KMS-11 (cell line): ENCODE data around the gene KLHL20.
"Not testable (repeated sequence)": the region's sequence is repeated elsewhere in the genome, so short reads cannot be mapped to it uniquely, and the experiment has no call there.

Experiments
- H2AFZ ChIP-seq: fragments of 200-600 bp; sonication (generic); 2 replicates; pipeline ENCODE4 v1.6.1; 2016; ENCODE audit warnings: antibody characterized with exemption, mixed run types, low read depth
- H3K27ac ChIP-seq: fragments of 200-600 bp; sonication (generic); 2 replicates; pipeline ENCODE4 v1.6.1; 2016; ENCODE audit warnings: mild to moderate bottlenecking, mixed run types
- H3K27me3 ChIP-seq: fragments of 200-600 bp; sonication (generic); 2 replicates; pipeline ENCODE4 v1.6.1; 2017; ENCODE audit warnings: mild to moderate bottlenecking, low read depth, mixed run types, moderate library complexity; ENCODE audit not compliant: insufficient read depth
- H3K36me3 ChIP-seq: fragments of 200-600 bp; sonication (generic); 2 replicates; pipeline ENCODE4 v1.6.1; 2017; ENCODE audit warnings: mild to moderate bottlenecking, mixed run types; ENCODE audit not compliant: insufficient read depth
- H3K4me1 ChIP-seq: fragments of 200-600 bp; sonication (generic); 2 replicates; pipeline ENCODE4 v1.6.1; 2016; ENCODE audit warnings: mild to moderate bottlenecking, low read depth, mixed run types; ENCODE audit not compliant: poor library complexity, severe bottlenecking
- H3K4me2 ChIP-seq: fragments of 200-600 bp; sonication (generic); 2 replicates; pipeline ENCODE4 v1.7.0; 2016; ENCODE audit warnings: mild to moderate bottlenecking, mixed run types
- H3K4me3 ChIP-seq: fragments of 200-600 bp; sonication (generic); IDR thresholded peaks from 2 replicates; pipeline ENCODE4 v1.6.1; 2017; ENCODE audit warnings: low read depth, low read length, mixed read lengths; ENCODE audit not compliant: insufficient read depth
- H3K79me2 ChIP-seq: fragments of 200-600 bp; sonication (generic); 2 replicates; pipeline ENCODE4 v1.6.1; 2016; ENCODE audit warnings: low read depth, mixed run types; ENCODE audit not compliant: insufficient read depth
- H3K9ac ChIP-seq: fragments of 200-600 bp; sonication (generic); 2 replicates; pipeline ENCODE4 v1.6.1; 2016; ENCODE audit warnings: mild to moderate bottlenecking, mixed run types
- H4K20me1 ChIP-seq: fragments of 200-600 bp; sonication (generic); 2 replicates; pipeline ENCODE4 v1.6.1; 2016; ENCODE audit warnings: mild to moderate bottlenecking, mixed run types; ENCODE audit not compliant: insufficient read depth
- CTCF ChIP-seq: fragments of 200-600 bp; sonication (generic); conservative IDR thresholded peaks from 2 replicates; pipeline ENCODE4 v1.6.1; 2017; ENCODE audit warnings: low read depth, mild to moderate bottlenecking, antibody characterized with exemption, low read length, moderate library complexity, mixed read lengths

The KLHL20 gene

GRCh38 chr1:173714759-173715537, at the start of gene KLHL20:
TSS of gene KLHL20 (plus strand) at chr1:173714981. CDS start at chr1:173716044, 1,063 bp downstream.
- Histone ChIP-seq H3K27ac (peak within 1 kb of the TSS; percentile 67), H3K9ac (peak within 1 kb of the TSS; percentile 58)

GRCh38 chr1:173666646-173667045, 48.1 kb upstream of the KLHL20 start:
- no peak overlapping the region for H2AFZ ChIP-seq
- no peaks in the 10 kb centered on the region for H3K79me2 ChIP-seq
- H3K4me3 ChIP-seq = no peak overlapping the region
- H3K4me1 ChIP-seq = no peaks in the 10 kb centered on the region
- no peak overlapping the region for H3K27ac ChIP-seq
- H3K9ac ChIP-seq = no peak overlapping the region
- H3K36me3 ChIP-seq = no peaks in the 10 kb centered on the region
- TF ChIP-seq CTCF = no peak
- H3K4me2 ChIP-seq = no peak overlapping the region
- no peaks in the 10 kb centered on the region for H3K27me3 ChIP-seq
- H4K20me1 ChIP-seq = no peaks in the 10 kb centered on the region

More at GRCh38 chr1:173714759-173715537, at the start of gene KLHL20:
- peak within 1 kb of the TSS; percentile 98 for H3K4me3 ChIP-seq
- no peaks in the 10 kb centered on the region for H3K27me3 ChIP-seq
- H3K4me2 ChIP-seq = peak within 1 kb of the TSS; percentile 87
- H3K4me1 ChIP-seq = peaks cover 27% of the 10 kb centered on the region
- peaks cover 32% of the 10 kb centered on the region for H3K79me2 ChIP-seq
- TF ChIP-seq CTCF = no peak
- no peaks in the 10 kb centered on the region for H3K36me3 ChIP-seq
- no peaks in the 10 kb centered on the region for H4K20me1 ChIP-seq
- H2AFZ ChIP-seq = peak within 1 kb of the TSS; percentile 99

- no peak within 1 kb of the TSS for H3K4me2 ChIP-seq
- no peaks in the 10 kb centered on the region for H3K27me3 ChIP-seq
- H3K36me3 ChIP-seq = no peaks in the 10 kb centered on the region
- no peak for TF ChIP-seq CTCF
- no peak within 1 kb of the TSS for H3K4me3 ChIP-seq
- no peaks in the 10 kb centered on the region for H3K79me2 ChIP-seq
- H4K20me1 ChIP-seq = no peaks in the 10 kb centered on the region
- H2AFZ ChIP-seq = no peak within 1 kb of the TSS
- H3K27ac ChIP-seq = no peak within 1 kb of the TSS
- H3K9ac ChIP-seq = no peak within 1 kb of the TSS
- H3K4me1 ChIP-seq = no peaks in the 10 kb centered on the region
Measured at GRCh38 chr1:173669491-173669941, 45.3 kb upstream of the KLHL20 start, which contains the start of gene ANKRD45. TSS of gene ANKRD45 (minus strand) at chr1:173669851. CDS start at chr1:173659418, 10,433 bp downstream.

- H3K27ac ChIP-seq, H3K9ac ChIP-seq, H3K4me1 ChIP-seq, H3K4me3 ChIP-seq, H3K27me3 ChIP-seq, H3K4me2 ChIP-seq, H3K36me3 ChIP-seq, H4K20me1 ChIP-seq, H2AFZ ChIP-seq, H3K79me2 ChIP-seq: not testable (repeated sequence)
Measured at GRCh38 chr1:173674496-173674895, 40.3 kb upstream of the KLHL20 start.

GRCh38 chr1:173680152-173680551, 34.6 kb upstream of the KLHL20 start:
- not testable (repeated sequence) for H3K27ac ChIP-seq, H3K79me2 ChIP-seq, H4K20me1 ChIP-seq, H3K27me3 ChIP-seq, H2AFZ ChIP-seq, H3K36me3 ChIP-seq, H3K9ac ChIP-seq, H3K4me3 ChIP-seq, H3K4me1 ChIP-seq, H3K4me2 ChIP-seq
